K562 (cell line): ENCODE results near the gene LIFR.

ENCODE experiments used
- ATF4 ChIP-seq: fragments of 450-650 bp; formaldehyde crosslinking; IDR thresholded peaks from 2 replicates; pipeline ENCODE4 v1.4.0; 2022; ENCODE audit warnings: mild to moderate bottlenecking, moderate library complexity
- BCL6 ChIP-seq: fragments of 250-450 bp; sonication (Bioruptor Pico); IDR thresholded peaks from 2 replicates; pipeline ENCODE4 v1.4.0; 2020
- CHD2 ChIP-seq: IDR thresholded peaks from 2 replicates; pipeline ENCODE4 v1.6.1; 2011; ENCODE audit warnings: low read depth, low read length
- ESRRA ChIP-seq: fragments of 450-650 bp; IDR thresholded peaks from 2 replicates; pipeline ENCODE4 v1.6.1; 2014; ENCODE audit warnings: low read depth, mild to moderate bottlenecking, moderate library complexity, borderline replicate concordance
- L3MBTL2 ChIP-seq: fragments of 450-650 bp; IDR thresholded peaks from 2 replicates; pipeline ENCODE4 v1.6.1; 2016; ENCODE audit warnings: mild to moderate bottlenecking, moderate library complexity
- MXD1 ChIP-seq: fragments of 250-450 bp; sonication (Bioruptor Pico); IDR thresholded peaks from 2 replicates; pipeline ENCODE4 v1.8.0; 2021; ENCODE audit warnings: borderline replicate concordance, mild to moderate bottlenecking, moderate library complexity; ENCODE audit not compliant: poor library complexity, severe bottlenecking
- PHB ChIP-seq: fragments of 250-450 bp; sonication (Bioruptor Pico); IDR thresholded peaks from 2 replicates; pipeline ENCODE4 v1.5.0; 2021
- REST ChIP-seq, 2 experiments: fragments of 450-650 bp; formaldehyde crosslinking in 1 of 2; IDR thresholded peaks; 2 replicates each; pipeline versions ENCODE4 v1.4.0 to v1.6.1; 2014 to 2020; ENCODE audit warnings: mild to moderate bottlenecking in 2 of 2, borderline replicate concordance in 1 of 2, low read depth in 1 of 2
- TBP ChIP-seq: optimal IDR thresholded peaks from 2 replicates; pipeline ENCODE3; 2011; ENCODE audit warnings: low read depth, low read length, improper control_type of control experiment
- TCF7L2 ChIP-seq: fragments of 150-350 bp; IDR thresholded peaks from 2 replicates; pipeline ENCODE4 v1.6.1; 2016; ENCODE audit warnings: low read depth, mild to moderate bottlenecking, low read length, moderate library complexity
- ZFP30 ChIP-seq: fragments of 250-450 bp; sonication (Bioruptor Pico); IDR thresholded peaks from 2 replicates; pipeline ENCODE4 v1.8.0; 2022; ENCODE audit warnings: moderate library complexity, mild to moderate bottlenecking, inconsistent platforms, borderline replicate concordance
- TF ChIP-seq, protein P1 (sequence below), 3 experiments: IDR thresholded peaks in 2 of 3; conservative IDR thresholded peaks in 1 of 3; 2 replicates each; pipeline ENCODE4 v1.5.1; 2011 to 2012; ENCODE audit warnings: low read length in 3 of 3, mild to moderate bottlenecking in 3 of 3, control low read depth in 2 of 3, improper control_type of control experiment in 1 of 3, inconsistent platforms in 1 of 3, low read depth in 1 of 3, mixed read lengths in 1 of 3, moderate library complexity in 1 of 3; ENCODE audit not compliant: insufficient read depth in 2 of 3
- TF ChIP-seq, protein P2 (sequence below): sonication (generic); formaldehyde crosslinking; IDR thresholded peaks from 2 replicates; pipeline ENCODE4 v1.8.1; 2023; ENCODE audit warnings: mild to moderate bottlenecking, missing genetic modification reagents

DNA sequence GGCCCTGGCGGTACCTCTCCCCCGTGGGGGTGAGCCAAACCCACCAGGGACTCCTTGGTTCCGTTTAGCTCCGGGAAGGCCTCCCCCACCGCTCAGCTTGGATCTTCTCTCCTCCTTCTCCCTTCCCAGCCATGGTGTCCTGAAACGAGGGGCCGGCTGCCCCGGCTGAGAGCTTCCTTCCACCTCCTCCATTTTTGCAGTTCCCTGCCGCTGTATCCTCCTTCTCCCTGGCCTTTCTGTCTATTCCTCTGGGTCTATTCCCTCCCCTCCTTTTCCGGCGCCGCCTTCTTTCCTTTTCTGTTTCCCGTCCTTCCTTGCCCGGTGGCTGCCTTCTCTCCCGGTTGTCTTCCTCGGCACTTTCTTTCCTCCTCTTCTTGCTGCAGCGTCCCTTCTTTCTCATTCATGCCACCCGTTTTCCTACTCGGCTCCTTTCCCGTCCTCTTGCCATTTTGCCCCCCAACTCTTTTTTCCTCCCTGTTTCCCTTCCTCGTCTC lies 110.4 kb downstream of the LIFR start:
- TF ChIP-seq, protein P1, sequence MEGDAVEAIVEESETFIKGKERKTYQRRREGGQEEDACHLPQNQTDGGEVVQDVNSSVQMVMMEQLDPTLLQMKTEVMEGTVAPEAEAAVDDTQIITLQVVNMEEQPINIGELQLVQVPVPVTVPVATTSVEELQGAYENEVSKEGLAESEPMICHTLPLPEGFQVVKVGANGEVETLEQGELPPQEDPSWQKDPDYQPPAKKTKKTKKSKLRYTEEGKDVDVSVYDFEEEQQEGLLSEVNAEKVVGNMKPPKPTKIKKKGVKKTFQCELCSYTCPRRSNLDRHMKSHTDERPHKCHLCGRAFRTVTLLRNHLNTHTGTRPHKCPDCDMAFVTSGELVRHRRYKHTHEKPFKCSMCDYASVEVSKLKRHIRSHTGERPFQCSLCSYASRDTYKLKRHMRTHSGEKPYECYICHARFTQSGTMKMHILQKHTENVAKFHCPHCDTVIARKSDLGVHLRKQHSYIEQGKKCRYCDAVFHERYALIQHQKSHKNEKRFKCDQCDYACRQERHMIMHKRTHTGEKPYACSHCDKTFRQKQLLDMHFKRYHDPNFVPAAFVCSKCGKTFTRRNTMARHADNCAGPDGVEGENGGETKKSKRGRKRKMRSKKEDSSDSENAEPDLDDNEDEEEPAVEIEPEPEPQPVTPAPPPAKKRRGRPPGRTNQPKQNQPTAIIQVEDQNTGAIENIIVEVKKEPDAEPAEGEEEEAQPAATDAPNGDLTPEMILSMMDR (IDR thresholded peaks at IDR 0.05 in 2 of 3, conservative IDR thresholded peaks at IDR 0.05 in 1 of 3; ENCODE audit: insufficient read depth in 2 of 3, low read depth in 1 of 3, low read length in 3 of 3) = no peak
- no peak for TF ChIP-seq BCL6
- no peak for TF ChIP-seq TBP
- TF ChIP-seq ZFP30 (CRISPR knock-in tag) = no peak
- TF ChIP-seq PHB (CRISPR knock-in tag) = no peak
- TF ChIP-seq CHD2 = no peak
- TF ChIP-seq L3MBTL2 = no peak
- TF ChIP-seq, protein P2, sequence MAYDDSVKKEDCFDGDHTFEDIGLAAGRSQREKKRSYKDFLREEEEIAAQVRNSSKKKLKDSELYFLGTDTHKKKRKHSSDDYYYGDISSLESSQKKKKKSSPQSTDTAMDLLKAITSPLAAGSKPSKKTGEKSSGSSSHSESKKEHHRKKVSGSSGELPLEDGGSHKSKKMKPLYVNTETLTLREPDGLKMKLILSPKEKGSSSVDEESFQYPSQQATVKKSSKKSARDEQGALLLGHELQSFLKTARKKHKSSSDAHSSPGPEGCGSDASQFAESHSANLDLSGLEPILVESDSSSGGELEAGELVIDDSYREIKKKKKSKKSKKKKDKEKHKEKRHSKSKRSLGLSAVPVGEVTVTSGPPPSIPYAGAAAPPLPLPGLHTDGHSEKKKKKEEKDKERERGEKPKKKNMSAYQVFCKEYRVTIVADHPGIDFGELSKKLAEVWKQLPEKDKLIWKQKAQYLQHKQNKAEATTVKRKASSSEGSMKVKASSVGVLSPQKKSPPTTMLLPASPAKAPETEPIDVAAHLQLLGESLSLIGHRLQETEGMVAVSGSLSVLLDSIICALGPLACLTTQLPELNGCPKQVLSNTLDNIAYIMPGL (CRISPR knock-in tag) = no peak
- no peak for TF ChIP-seq TCF7L2
- no peak for TF ChIP-seq ATF4 (CRISPR knock-in tag)
- TF ChIP-seq MXD1 (CRISPR knock-in tag) = no peak
- TF ChIP-seq ESRRA = no peak
- no peak for TF ChIP-seq REST (IDR thresholded peaks at IDR 0.05; ENCODE audit: borderline replicate concordance)
- no peak for TF ChIP-seq REST (CRISPR knock-in tag; IDR thresholded peaks at IDR 0.05; ENCODE audit: low read depth)
